ENCODE measurements around the gene BAHCC1.

BAHCC1 gene

GRCh38 chr17:81456091-81456490 is 60.8 kb downstream of the BAHCC1 start:
- no peak overlapping the region for H3K27ac ChIP-seq
- no peaks in the 10 kb centered on the region for H3K4me1 ChIP-seq (ENCODE audit: low read depth, poor library complexity, severe bottlenecking)
- H2AFZ ChIP-seq (ENCODE audit: low read depth), result no peak overlapping the region
- no peak overlapping the region for H3K4me2 ChIP-seq
- H4K20me1 ChIP-seq (ENCODE audit: insufficient read depth), result no peaks in the 10 kb centered on the region
- no peak overlapping the region for H3K9ac ChIP-seq
- H3K27me3 ChIP-seq (ENCODE audit: insufficient read depth, low read depth), result peaks cover 92% of the 10 kb centered on the region
- H3K4me3 ChIP-seq (IDR thresholded peaks at IDR 0.05; ENCODE audit: insufficient read depth, low read depth, low read length), result no peak overlapping the region
- no peak for TF ChIP-seq CTCF (conservative IDR thresholded peaks at IDR 0.05; ENCODE audit: low read depth, low read length)
- no peaks in the 10 kb centered on the region for H3K36me3 ChIP-seq (ENCODE audit: insufficient read depth)
- H3K79me2 ChIP-seq (ENCODE audit: insufficient read depth, low read depth), result no peaks in the 10 kb centered on the region

- Histone ChIP-seq H3K4me2 (no peak overlapping the region), H3K27me3 (ENCODE audit: insufficient read depth, low read depth) (peaks cover 92% of the 10 kb centered on the region), H3K36me3 (ENCODE audit: insufficient read depth) (no peaks in the 10 kb centered on the region), H3K4me1 (ENCODE audit: low read depth, poor library complexity, severe bottlenecking) (no peaks in the 10 kb centered on the region), H3K27ac (no peak overlapping the region), H3K9ac (no peak overlapping the region), H3K4me3 (IDR thresholded peaks at IDR 0.05; ENCODE audit: insufficient read depth, low read depth, low read length) (no peak overlapping the region), H3K79me2 (ENCODE audit: insufficient read depth, low read depth) (no peaks in the 10 kb centered on the region), H2AFZ (ENCODE audit: low read depth) (no peak overlapping the region), H4K20me1 (ENCODE audit: insufficient read depth) (no peaks in the 10 kb centered on the region)
- no peak for TF ChIP-seq CTCF (conservative IDR thresholded peaks at IDR 0.05; ENCODE audit: low read depth, low read length)
Measured at GRCh38 chr17:81456798-81457197, 61.5 kb downstream of the BAHCC1 start.

- Histone ChIP-seq H2AFZ (ENCODE audit: low read depth) (no peak overlapping the region), H3K4me2 (no peak overlapping the region), H3K36me3 (ENCODE audit: insufficient read depth) (no peaks in the 10 kb centered on the region), H3K27me3 (ENCODE audit: insufficient read depth, low read depth) (peaks cover 92% of the 10 kb centered on the region), H3K4me1 (ENCODE audit: low read depth, poor library complexity, severe bottlenecking) (no peaks in the 10 kb centered on the region), H3K27ac (no peak overlapping the region), H4K20me1 (ENCODE audit: insufficient read depth) (no peaks in the 10 kb centered on the region), H3K79me2 (ENCODE audit: insufficient read depth, low read depth) (no peaks in the 10 kb centered on the region), H3K4me3 (IDR thresholded peaks at IDR 0.05; ENCODE audit: insufficient read depth, low read depth, low read length) (no peak overlapping the region), H3K9ac (no peak overlapping the region)
- no peak for TF ChIP-seq CTCF (conservative IDR thresholded peaks at IDR 0.05; ENCODE audit: low read depth, low read length)
Measured at GRCh38 chr17:81457401-81457800, 62.1 kb downstream of the BAHCC1 start.

- Histone ChIP-seq H3K79me2 (ENCODE audit: insufficient read depth, low read depth) (no peaks in the 10 kb centered on the region), H3K27me3 (ENCODE audit: insufficient read depth, low read depth) (peaks cover 92% of the 10 kb centered on the region), H3K27ac (no peak overlapping the region), H3K36me3 (ENCODE audit: insufficient read depth) (no peaks in the 10 kb centered on the region), H4K20me1 (ENCODE audit: insufficient read depth) (no peaks in the 10 kb centered on the region), H3K4me3 (IDR thresholded peaks at IDR 0.05; ENCODE audit: insufficient read depth, low read depth, low read length) (no peak overlapping the region), H3K4me2 (no peak overlapping the region), H3K9ac (no peak overlapping the region), H3K4me1 (ENCODE audit: low read depth, poor library complexity, severe bottlenecking) (no peaks in the 10 kb centered on the region), H2AFZ (ENCODE audit: low read depth) (no peak overlapping the region)
- no peak for TF ChIP-seq CTCF (conservative IDR thresholded peaks at IDR 0.05; ENCODE audit: low read depth, low read length)
Measured at GRCh38 chr17:81457917-81458555, 62.8 kb downstream of the BAHCC1 start.
